IPS-18a (cell line): Measurements from ENCODE around the gene FAM110C.
"Not testable (repeated sequence)": the region's sequence is repeated elsewhere in the genome, so short reads cannot be mapped to it uniquely, and the experiment has no call there.

Experiments used
- H3K27ac ChIP-seq: one replicate; pipeline ENCODE4 v1.5.1; 2013; ENCODE audit warnings: low read length
- H3K27me3 ChIP-seq: one replicate; pipeline ENCODE4 v1.6.1; 2013; ENCODE audit warnings: mild to moderate bottlenecking, low read length; ENCODE audit not compliant: control insufficient read depth, insufficient read depth
- H3K36me3 ChIP-seq: one replicate; pipeline ENCODE4 v1.6.1; 2013; ENCODE audit warnings: low read depth, low read length; ENCODE audit not compliant: control insufficient read depth
- H3K4me1 ChIP-seq: one replicate; pipeline ENCODE4 v1.6.1; 2013; ENCODE audit warnings: low read depth, low read length; ENCODE audit not compliant: control insufficient read depth
- H3K4me3 ChIP-seq: one replicate; pipeline ENCODE4 v1.5.1; 2013; ENCODE audit warnings: low read length
- H3K9ac ChIP-seq: one replicate; pipeline ENCODE4 v1.6.1; 2013; ENCODE audit warnings: mild to moderate bottlenecking, low read length, moderate library complexity
- H3K9me3 ChIP-seq: one replicate; pipeline ENCODE4 v1.6.1; 2013; ENCODE audit warnings: low read depth, low read length; ENCODE audit not compliant: control insufficient read depth

FAM110C gene, protein sequence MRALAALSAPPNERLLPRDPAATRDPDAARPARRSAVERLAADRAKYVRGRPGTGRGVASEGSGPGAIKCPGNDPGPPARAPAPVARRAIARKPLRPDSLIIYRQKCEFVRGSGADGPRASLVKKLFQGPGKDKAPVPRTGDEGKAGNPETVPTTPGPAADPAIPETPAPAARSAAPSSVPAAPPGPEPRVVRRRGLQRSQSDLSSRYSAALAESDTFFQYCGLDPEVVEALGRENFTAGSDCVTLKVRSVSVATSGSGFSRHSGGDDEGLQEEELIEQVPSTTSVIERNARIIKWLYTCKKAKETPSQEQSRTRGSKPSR

DNA sequence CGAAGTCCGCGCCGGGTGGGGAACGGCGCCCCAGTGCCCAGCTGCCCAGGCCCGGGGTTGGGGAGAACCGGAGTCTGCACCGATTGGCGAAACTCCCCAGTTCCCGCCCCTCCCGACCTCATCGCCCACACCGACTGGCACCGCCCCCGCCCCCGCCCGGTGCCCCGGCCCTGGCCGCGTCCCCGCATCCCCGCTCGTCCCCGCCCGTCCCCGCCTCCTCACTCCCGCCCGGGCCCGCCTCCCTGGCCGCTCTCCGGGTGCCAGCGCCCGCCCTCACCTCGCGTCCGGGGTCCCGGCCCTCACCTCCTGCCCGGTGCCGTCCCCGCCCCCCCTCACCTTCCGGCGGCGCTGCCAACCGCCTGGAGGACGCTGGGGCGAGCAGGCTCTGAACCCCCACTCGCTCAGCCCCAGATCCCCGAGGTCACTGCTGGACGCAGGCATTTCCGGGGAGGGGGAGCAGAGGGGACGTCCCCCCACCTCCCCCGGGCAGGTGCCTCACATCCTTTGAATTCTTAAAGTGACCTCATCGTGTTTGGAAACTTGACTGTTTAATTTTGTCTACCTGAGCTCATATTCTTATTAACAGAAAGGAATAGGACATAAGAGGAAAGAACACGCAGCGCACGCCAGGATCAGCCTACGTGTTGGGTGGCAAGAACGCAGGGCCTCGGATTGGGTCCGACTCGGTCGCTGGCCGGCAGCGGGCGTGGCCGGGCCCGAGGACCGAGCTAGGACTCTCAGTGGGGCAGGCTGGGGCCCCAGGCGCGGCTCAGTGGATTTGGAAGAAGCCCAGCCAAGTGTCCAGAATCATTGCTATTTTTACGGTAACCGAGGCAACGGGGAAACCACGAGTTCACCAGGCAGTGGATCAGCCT lies at the start of gene FAM110C:
FAM110C (minus strand) TSS at position 35 of the 875 bp plus-strand sequence. CDS start 120 bp downstream, outside the sequence.
- Histone ChIP-seq H3K9me3 (no peaks in the 10 kb centered on the region), H3K4me1 (peaks cover 12% of the 10 kb centered on the region), H3K9ac (no peak within 1 kb of the TSS), H3K27me3 (peaks cover 36% of the 10 kb centered on the region), H3K36me3 (no peaks in the 10 kb centered on the region), H3K27ac (no peak within 1 kb of the TSS), H3K4me3 (peak within 1 kb of the TSS; percentile 76)

DNA sequence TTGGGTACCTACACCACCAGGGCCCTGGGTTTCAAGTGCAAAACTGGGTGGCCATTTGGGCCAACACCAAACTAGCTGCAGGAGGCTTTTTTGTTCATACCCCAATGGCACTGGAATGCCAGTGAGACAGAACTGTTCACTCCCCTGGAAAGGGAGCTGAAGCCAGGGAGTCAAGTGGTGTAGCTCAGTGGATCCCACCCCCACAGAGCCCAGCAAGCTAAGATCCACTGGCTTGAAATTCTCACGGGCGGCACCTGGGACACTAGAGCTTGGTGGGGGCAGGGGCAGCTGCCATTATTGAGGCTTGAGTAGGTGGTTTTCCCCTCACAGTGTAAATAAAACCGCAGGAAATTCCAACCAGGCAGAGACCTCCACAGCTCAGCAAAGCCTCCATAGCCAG lies 46.0 kb upstream of the FAM110C start:
- no peak overlapping the region for H3K9ac ChIP-seq
- H3K36me3 ChIP-seq = no peaks in the 10 kb centered on the region
- no peaks in the 10 kb centered on the region for H3K9me3 ChIP-seq
- no peaks in the 10 kb centered on the region for H3K4me1 ChIP-seq
- H3K4me3 ChIP-seq = no peak overlapping the region
- H3K27me3 ChIP-seq = no peaks in the 10 kb centered on the region
- no peak overlapping the region for H3K27ac ChIP-seq

DNA sequence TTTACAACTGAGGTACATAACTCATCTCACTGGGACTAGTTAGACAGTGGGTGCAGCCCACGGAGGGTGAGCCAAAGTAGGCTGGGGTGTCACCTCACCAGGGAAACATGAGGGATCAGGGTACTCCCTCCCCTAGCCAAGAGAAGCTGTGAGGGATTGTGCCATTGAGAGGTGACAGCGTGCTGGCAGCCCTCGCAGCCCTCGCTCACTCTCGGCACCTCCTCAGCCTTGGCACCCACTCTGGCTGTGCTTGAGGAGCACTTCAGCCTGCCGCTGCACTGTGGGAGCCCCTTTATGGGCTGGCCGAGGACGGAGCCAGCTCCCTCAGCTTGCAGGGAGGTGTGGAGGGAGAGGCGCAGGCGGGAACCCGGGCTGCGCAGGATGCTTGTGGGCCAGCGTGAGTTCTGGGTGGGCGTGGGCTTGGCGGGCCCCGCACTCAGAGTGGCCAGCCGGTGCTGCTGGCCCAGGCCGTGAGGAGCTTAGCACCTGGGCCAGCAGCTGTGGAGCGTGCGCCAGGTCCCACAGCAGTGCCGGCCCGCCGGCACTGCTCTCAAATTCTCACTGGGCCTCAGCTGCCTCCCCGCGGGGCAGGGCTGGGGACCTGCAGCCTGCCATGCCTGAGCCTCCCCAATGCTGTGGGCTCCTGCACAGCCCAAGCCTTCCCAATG lies 44.5 kb upstream of the FAM110C start:
- no peaks in the 10 kb centered on the region for H3K9me3 ChIP-seq
- H3K4me1 ChIP-seq = no peaks in the 10 kb centered on the region

DNA sequence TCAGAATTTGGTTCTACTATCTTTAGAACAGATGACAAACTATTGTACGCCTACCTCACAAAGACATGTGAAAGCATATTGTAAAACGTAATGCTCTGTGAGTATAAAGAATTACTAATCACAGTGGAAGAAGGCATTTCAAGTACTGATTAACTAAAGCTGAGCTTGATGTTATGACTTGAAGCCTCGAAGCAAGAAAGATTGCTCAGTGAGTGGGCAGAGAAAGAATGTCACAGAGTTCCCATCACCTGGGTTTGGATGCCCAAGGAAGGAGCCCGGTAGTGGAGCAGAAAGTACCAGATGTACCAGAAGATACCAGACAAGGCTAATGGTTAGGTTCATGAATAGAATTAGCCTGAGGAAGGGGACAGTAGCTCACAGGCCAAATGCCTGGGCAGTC lies 39.5 kb upstream of the FAM110C start:
- Histone ChIP-seq H3K36me3 (no peaks in the 10 kb centered on the region), H3K9ac (no peak overlapping the region), H3K9me3 (no peaks in the 10 kb centered on the region), H3K4me3 (no peak overlapping the region), H3K4me1 (peaks cover under 1% of the 10 kb centered on the region), H3K27me3 (no peaks in the 10 kb centered on the region), H3K27ac (no peak overlapping the region)

More for the DNA sequence above, 44.5 kb upstream of the FAM110C start:
- Histone ChIP-seq H3K36me3 (no peaks in the 10 kb centered on the region), H3K9ac (no peak overlapping the region), H3K4me3 (no peak overlapping the region), H3K27ac (no peak overlapping the region), H3K27me3 (no peaks in the 10 kb centered on the region)

DNA sequence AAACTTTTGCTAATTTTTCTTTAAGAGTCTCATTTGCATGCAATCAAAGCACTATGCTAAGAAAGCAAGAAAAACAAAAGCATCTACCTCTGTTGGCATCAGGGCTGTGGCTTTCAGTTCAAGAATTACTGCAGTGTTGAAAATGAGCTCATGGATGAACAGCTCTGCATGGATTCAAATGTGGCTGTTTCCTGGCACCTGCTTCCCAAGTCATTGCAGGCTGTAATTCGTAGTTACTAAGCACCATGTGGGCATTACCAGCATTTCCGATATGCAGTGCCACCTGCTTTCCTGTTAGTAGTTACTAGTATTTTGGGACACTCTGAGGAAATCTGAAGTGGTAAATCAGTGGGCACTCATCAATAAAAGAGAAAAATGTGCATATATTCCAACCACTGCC lies 37.8 kb upstream of the FAM110C start:
- H3K27me3 ChIP-seq = no peaks in the 10 kb centered on the region
- H3K9me3 ChIP-seq = no peaks in the 10 kb centered on the region
- peaks cover 11% of the 10 kb centered on the region for H3K4me1 ChIP-seq
- H3K27ac ChIP-seq = no peak overlapping the region
- H3K36me3 ChIP-seq = no peaks in the 10 kb centered on the region
- no peak overlapping the region for H3K9ac ChIP-seq
- H3K4me3 ChIP-seq = no peak overlapping the region

DNA sequence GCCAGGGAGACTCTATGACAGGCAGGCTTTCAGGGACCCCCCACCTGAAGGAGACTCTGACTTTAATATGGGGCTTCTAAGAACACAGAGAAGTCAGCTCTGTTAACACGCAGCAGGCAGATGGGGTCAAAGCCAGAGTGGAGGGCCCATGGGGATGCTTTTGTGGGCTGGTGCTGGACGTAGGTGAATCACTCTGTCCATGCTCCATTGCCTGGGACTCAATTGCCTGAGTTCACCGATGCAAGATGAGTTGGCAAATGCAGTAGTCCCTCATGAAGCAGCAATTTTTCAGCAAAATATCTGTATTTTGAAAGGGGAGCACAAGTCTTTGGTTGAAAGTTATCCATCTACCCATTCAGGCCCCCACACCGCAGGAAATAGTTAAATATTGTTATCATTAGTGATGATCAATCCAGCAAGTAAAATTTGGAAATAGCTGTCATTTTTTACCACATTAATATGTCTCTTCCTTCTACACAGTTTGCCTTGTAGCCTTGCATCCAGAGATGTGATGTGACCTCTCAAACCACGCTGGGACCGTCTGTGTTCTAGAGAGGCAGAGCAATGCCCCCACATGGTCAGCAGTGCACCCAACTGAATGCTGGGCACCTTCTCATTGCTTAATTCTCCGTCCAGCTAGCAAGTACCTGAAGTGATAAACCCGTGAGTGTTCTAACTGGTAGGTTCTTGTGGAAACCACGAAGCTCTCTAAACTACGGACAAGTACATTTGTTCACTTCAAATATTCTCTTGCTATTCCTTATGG lies 34.8 kb upstream of the FAM110C start:
- Histone ChIP-seq H3K36me3 (no peaks in the 10 kb centered on the region), H3K4me3 (no peak overlapping the region), H3K9me3 (no peaks in the 10 kb centered on the region)

DNA sequence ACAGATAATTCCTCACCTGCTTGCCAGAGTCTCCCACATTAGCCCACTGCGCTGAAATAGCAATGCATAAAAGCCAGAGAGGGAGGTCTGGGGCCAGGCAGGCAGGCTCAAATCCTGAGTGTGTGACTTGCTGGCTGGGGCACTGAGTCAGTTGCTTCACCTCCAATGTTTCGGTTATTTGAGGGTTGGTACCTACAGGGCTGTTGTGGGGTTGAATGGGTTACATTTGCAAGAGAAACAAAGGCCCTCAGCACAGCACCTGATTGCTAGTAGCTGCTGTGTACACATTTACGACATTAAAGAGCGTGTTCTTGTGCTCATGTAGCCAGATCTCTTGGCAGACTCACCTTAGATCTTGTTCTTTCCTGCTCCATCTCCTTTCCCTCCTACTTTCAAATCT lies 34.1 kb upstream of the FAM110C start:
- Histone ChIP-seq H3K27ac (no peak overlapping the region), H3K36me3 (no peaks in the 10 kb centered on the region), H3K4me3 (no peak overlapping the region), H3K4me1 (peaks cover 11% of the 10 kb centered on the region), H3K27me3 (no peaks in the 10 kb centered on the region), H3K9me3 (no peaks in the 10 kb centered on the region), H3K9ac (no peak overlapping the region)

More for the DNA sequence above, 34.8 kb upstream of the FAM110C start:
- Histone ChIP-seq H3K4me1 (peaks cover 11% of the 10 kb centered on the region), H3K9ac (no peak overlapping the region), H3K27ac (no peak overlapping the region), H3K27me3 (no peaks in the 10 kb centered on the region)

DNA sequence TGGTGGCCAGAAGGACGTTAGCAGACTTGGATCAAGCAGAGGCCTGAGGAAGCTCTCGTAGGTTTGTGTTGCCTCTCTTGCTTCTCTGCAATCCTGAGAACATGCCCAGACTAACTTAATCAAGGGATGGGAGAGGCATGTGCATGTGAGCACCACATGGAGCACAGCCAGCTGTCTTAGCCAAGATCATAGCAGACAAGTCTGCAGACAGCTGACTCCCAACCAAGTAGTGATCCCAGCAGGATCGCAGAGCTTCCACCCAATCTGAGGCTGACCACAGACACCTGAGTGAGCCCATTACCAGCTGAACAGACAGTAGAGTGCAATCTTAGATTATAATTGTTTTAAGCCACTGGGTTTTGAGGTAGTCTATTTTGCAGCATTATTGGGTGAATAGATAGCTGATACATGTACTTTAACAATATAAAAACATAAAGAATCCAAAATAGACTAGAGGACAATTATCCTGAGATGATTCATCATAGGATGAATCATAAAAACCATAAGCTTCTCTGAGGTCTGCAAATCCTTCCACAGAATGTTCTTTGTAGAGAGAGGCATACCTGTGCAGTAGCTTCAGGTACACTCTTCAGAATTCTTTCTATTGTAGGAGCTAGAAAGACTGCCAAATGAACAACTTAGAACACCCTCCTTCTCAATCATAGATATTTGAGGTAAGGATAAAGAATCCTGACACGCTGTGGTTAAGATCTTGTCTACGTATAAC lies 25.2 kb upstream of the FAM110C start:
- no peaks in the 10 kb centered on the region for H3K27me3 ChIP-seq
- H3K9ac ChIP-seq = no peak overlapping the region
- H3K4me1 ChIP-seq = no peaks in the 10 kb centered on the region
- no peaks in the 10 kb centered on the region for H3K36me3 ChIP-seq
- H3K9me3 ChIP-seq = no peaks in the 10 kb centered on the region
- H3K27ac ChIP-seq = no peak overlapping the region
- no peak overlapping the region for H3K4me3 ChIP-seq

DNA sequence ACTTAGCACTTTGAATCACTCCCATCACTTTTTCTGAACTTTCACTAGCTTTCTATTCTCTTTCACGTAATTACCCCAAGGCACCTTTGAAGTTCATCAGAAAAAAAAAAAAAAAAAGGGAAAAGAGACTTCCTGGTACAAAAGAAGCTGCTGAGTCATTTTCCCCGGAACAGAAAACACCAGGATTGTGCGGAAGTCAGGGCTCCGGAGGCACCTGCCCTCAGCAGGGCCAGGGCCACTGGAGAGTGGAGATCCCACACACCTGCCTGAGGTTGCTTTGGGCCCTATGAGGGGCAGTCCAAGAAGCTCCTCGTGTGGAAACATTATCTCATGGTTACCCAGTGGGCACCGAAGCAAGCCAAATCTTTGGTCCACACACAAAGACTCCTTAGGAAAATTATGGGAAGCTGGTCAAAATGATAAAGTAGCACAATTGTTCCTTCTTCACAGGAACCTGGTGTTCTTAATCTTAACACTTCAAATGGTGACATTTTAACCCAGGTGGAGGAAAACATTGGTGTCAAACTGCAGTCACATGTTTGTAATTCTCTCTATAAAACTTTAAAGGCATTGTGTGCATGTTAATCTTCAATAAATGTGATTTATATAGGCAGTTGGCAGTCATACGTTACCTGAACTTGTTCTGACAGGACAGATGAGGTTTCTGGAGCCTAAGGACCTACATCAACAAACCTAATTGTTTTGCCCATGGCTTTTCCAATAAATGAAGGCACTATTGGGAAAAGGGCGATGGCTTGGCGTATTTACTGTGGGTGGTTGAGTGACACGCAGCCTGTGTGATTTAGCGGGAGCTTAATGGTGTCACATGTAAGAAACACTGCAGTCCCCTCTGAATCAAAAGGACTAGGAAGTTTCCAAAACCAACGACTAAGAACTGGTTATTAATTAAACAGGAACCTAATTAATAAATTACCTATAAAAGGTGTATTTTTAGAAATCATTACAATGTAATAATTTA lies 23.4 kb upstream of the FAM110C start:
- H3K27me3 ChIP-seq = no peaks in the 10 kb centered on the region
- peaks cover 12% of the 10 kb centered on the region for H3K4me1 ChIP-seq
- H3K4me3 ChIP-seq = no peak overlapping the region
- no peaks in the 10 kb centered on the region for H3K36me3 ChIP-seq
- H3K9me3 ChIP-seq = no peaks in the 10 kb centered on the region
- no peak overlapping the region for H3K9ac ChIP-seq
- H3K27ac ChIP-seq = no peak overlapping the region

DNA sequence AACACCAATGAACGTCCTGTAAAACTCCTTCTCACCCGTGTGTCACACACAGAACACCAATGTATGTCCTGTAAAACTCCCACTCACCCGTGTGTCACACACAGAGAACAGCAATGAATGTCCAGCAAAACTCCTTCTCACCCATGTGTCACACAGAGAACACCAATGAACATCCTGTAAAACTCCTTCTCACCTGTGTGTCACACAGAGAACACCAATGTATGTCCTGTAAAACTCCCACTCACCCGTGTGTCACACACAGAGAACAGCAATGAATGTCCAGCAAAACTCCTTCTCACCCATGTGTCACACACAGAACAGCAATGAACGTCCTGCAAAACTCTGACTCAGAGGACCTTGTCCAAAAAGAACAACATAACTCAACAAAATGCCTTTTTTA lies 22.3 kb upstream of the FAM110C start:
- H3K27ac ChIP-seq, H3K9ac ChIP-seq, H3K9me3 ChIP-seq, H3K36me3 ChIP-seq, H3K4me3 ChIP-seq, H3K27me3 ChIP-seq: not testable (repeated sequence)
- H3K4me1 ChIP-seq = peaks cover 16% of the 10 kb centered on the region
